ENCODE data around the gene KRTAP5-5.

The KRTAP5-5 gene

DNA sequence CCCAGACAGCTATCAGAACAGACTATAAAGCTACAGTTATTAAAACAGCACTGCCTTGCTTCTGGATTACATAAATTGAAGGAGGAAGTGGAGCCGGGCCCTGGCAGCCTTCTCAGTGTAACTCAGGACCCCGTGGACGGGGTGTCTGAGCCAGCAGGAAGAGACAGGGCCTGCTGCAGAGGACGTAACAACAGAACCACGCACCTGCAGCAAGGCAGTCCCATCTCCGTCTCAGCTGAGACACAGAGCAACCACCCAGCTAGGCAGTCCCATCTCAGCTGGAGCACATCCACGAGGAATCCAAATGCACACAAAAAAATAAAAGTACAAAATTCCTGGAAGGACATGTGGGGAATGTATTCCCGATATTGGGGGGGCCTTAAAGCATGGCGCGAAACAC is 50.3 kb downstream of the KRTAP5-5 start:
- no peak for DNase-seq (ENCODE audit: low read depth)

Measured in fibroblast of the conjunctiva (primary cell).